ENCODE results near the gene CNTN4.

The CNTN4 gene

GRCh38 chr3:2656806-2657777 lies 558.4 kb downstream of the CNTN4 start:
- in situ Hi-C loops (cut with HindIII; ENCODE audit: low sequenced_read_pairs), result no loop called here

GRCh38 chr3:2657971-2658370 lies 559.3 kb downstream of the CNTN4 start:
- in situ Hi-C loops (cut with HindIII; ENCODE audit: low sequenced_read_pairs), result no loop called here

- in situ Hi-C loops (cut with HindIII; ENCODE audit: low sequenced_read_pairs), result no loop called here
Measured at GRCh38 chr3:2659896-2660295, 561.2 kb downstream of the CNTN4 start.

GRCh38 chr3:2661078-2661477 lies 562.4 kb downstream of the CNTN4 start:
- in situ Hi-C loops (cut with HindIII; ENCODE audit: low sequenced_read_pairs), result no loop called here

GRCh38 chr3:2677501-2677900 lies 578.8 kb downstream of the CNTN4 start:
- in situ Hi-C loops (cut with HindIII; ENCODE audit: low sequenced_read_pairs), result no loop called here

GRCh38 chr3:2680236-2680635 lies 581.6 kb downstream of the CNTN4 start:
- in situ Hi-C loops (cut with HindIII; ENCODE audit: low sequenced_read_pairs), result no loop called here

- in situ Hi-C loops (cut with HindIII; ENCODE audit: low sequenced_read_pairs), result no loop called here
Measured at GRCh38 chr3:2684046-2684445, 585.4 kb downstream of the CNTN4 start.

GRCh38 chr3:2686816-2687502 lies 588.3 kb downstream of the CNTN4 start:
- in situ Hi-C loops (cut with HindIII; ENCODE audit: low sequenced_read_pairs), result no loop called here

GRCh38 chr3:2697589-2697988 lies 598.9 kb downstream of the CNTN4 start:
- in situ Hi-C loops (cut with HindIII; ENCODE audit: low sequenced_read_pairs), result no loop called here

GRCh38 chr3:2701471-2701870 lies 602.8 kb downstream of the CNTN4 start:
- in situ Hi-C loops (cut with HindIII; ENCODE audit: low sequenced_read_pairs), result no loop called here

- in situ Hi-C loops (cut with HindIII; ENCODE audit: low sequenced_read_pairs), result no loop called here
Measured at GRCh38 chr3:2706144-2706835, 607.6 kb downstream of the CNTN4 start.

GRCh38 chr3:2706836-2707210 lies 608.2 kb downstream of the CNTN4 start:
- in situ Hi-C loops (cut with HindIII; ENCODE audit: low sequenced_read_pairs), result no loop called here

- in situ Hi-C loops (cut with HindIII; ENCODE audit: low sequenced_read_pairs), result no loop called here
Measured at GRCh38 chr3:2711081-2711480, 612.4 kb downstream of the CNTN4 start.

GRCh38 chr3:2713923-2714322 lies 615.3 kb downstream of the CNTN4 start:
- in situ Hi-C loops (cut with HindIII; ENCODE audit: low sequenced_read_pairs), result no loop called here

GRCh38 chr3:2714834-2715233 lies 616.2 kb downstream of the CNTN4 start:
- in situ Hi-C loops (cut with HindIII; ENCODE audit: low sequenced_read_pairs), result no loop called here

GRCh38 chr3:2727101-2727500 lies 628.4 kb downstream of the CNTN4 start:
- in situ Hi-C loops (cut with HindIII; ENCODE audit: low sequenced_read_pairs), result no loop called here

- in situ Hi-C loops (cut with HindIII; ENCODE audit: low sequenced_read_pairs), result no loop called here
Measured at GRCh38 chr3:2727610-2728318, 629.1 kb downstream of the CNTN4 start.

GRCh38 chr3:2731843-2732242 lies 633.2 kb downstream of the CNTN4 start:
- in situ Hi-C loops (cut with HindIII; ENCODE audit: low sequenced_read_pairs), result no loop called here

- in situ Hi-C loops (cut with HindIII; ENCODE audit: low sequenced_read_pairs), result no loop called here
Measured at GRCh38 chr3:2735392-2735894, 636.8 kb downstream of the CNTN4 start.

- in situ Hi-C loops (cut with HindIII; ENCODE audit: low sequenced_read_pairs), result no loop called here
Measured at GRCh38 chr3:2741516-2741915, 642.9 kb downstream of the CNTN4 start.
